Testis (tissue), 3 donors: ENCODE measurements around the gene LYL1. TPM values are rescaled to one million over a fixed set of nuclear protein-coding genes. Genes with fewer than 3 reads are reported as not detected.
A peak's percentile ranks its signal among the peaks of the same experiment; 100 is the strongest.

ENCODE experiments used
- DNase-seq: peaks from one replicate; pipeline ENCODE4 v3.0.0-alpha.2; 2019
- H3K27ac ChIP-seq, 2 donors: fragments of 200-600 bp; sonication (generic); one replicate each; pipeline ENCODE4 v1.5.1; 2019
- H3K27me3 ChIP-seq: fragments of 200-600 bp; sonication (generic); one replicate; pipeline ENCODE4 v1.5.1; 2019
- H3K36me3 ChIP-seq: fragments of 200-600 bp; sonication (generic); one replicate; pipeline ENCODE4 v1.5.1; 2017; ENCODE audit warnings: low read depth; ENCODE audit errors: missing control alignments
- H3K4me1 ChIP-seq: fragments of 200-600 bp; sonication (generic); one replicate; pipeline ENCODE4 v1.5.1; 2019
- H3K4me3 ChIP-seq, 2 donors: fragments of 200-600 bp; sonication (generic); one replicate each; pipeline ENCODE4 v1.5.1; 2017 to 2019
- H3K9me3 ChIP-seq: fragments of 200-600 bp; sonication (generic); one replicate; pipeline ENCODE4 v1.5.1; 2017
- POLR2A ChIP-seq: fragments of 450-650 bp; IDR thresholded peaks from one replicate; pipeline ENCODE4 v1.6.1; 2017; ENCODE audit warnings: antibody characterized with exemption, mild to moderate bottlenecking, moderate library complexity
- WGBS, 2 donors: methylation state at CpG; one replicate each; pipeline ENCODE4 v1.1.5; 2018; 5-methylcytosine and 5-hydroxymethylcytosine counted together
- intact Hi-C: fragments of 100-400 bp; cut with DNase I; formaldehyde crosslinking; loops from one replicate; pipeline ENCODE4 v1.15.1; 2023; ENCODE audit warnings: low total_unique reads
- polyA plus RNA-seq: library from polyadenylated mRNA; stranded (reverse); fragments of 350-450 nt; fragmentation: Illumina TruSeq; extraction: RNeasy Lipid Tissue Mini Kit (QIAGEN cat#74804); gene quantifications from one replicate; pipeline ENCODE4 v1.2.3, GENCODE V29; 2014; ENCODE audit warnings: low read depth, low replicate concordance; ENCODE audit not compliant: insufficient read depth
- total RNA-seq, 2 donors: library from RNA; depleted of rRNA; stranded (reverse); fragments of >200 nt; gene quantifications; one replicate each; pipeline ENCODE4 v1.2.3, GENCODE V29; 2016
- TF ChIP-seq, protein P1 (sequence below), 3 experiments: fragments of 450-650 bp in 2 of 3; fragments of 200-600 bp in 1 of 3; sonication (generic) in 1 of 3; IDR thresholded peaks; one replicate each; pipeline ENCODE4 v1.5.1; 2016 to 2019; ENCODE audit warnings: antibody characterized with exemption in 3 of 3, mild to moderate bottlenecking in 2 of 3, moderate library complexity in 1 of 3

The LYL1 gene
- total and polyA plus RNA-seq, 3 donors from 2014 or later: 15.9 to 35.8 (median 21.9) TPM

GRCh38 chr19:13116282-13117175, 13.9 kb upstream of the LYL1 start, which contains the start of gene TRMT1:
TSS of gene TRMT1 (minus strand) at chr19:13116740. CDS start at chr19:13116399, 341 bp downstream.
- intact Hi-C loops: loop anchor here (5.0 kb wide), 1 partner anchor 36 kb away; the partner anchor contains the start of genes IER2 and STX10
- Histone ChIP-seq H3K9me3 (no peaks in the 10 kb centered on the region), H3K4me1 (peaks cover 26% of the 10 kb centered on the region), H3K36me3 (no peaks in the 10 kb centered on the region), H3K4me3 (peak within 1 kb of the TSS; percentile 71 to 98), H3K27me3 (no peaks in the 10 kb centered on the region), H3K27ac (peak within 1 kb of the TSS; percentile 1 to 55)
- 0% methylated on average over 31 to 51 of the region's 51 CpGs for WGBS, 2 donors
- no peak for TF ChIP-seq POLR2A
- TF ChIP-seq, protein P1, sequence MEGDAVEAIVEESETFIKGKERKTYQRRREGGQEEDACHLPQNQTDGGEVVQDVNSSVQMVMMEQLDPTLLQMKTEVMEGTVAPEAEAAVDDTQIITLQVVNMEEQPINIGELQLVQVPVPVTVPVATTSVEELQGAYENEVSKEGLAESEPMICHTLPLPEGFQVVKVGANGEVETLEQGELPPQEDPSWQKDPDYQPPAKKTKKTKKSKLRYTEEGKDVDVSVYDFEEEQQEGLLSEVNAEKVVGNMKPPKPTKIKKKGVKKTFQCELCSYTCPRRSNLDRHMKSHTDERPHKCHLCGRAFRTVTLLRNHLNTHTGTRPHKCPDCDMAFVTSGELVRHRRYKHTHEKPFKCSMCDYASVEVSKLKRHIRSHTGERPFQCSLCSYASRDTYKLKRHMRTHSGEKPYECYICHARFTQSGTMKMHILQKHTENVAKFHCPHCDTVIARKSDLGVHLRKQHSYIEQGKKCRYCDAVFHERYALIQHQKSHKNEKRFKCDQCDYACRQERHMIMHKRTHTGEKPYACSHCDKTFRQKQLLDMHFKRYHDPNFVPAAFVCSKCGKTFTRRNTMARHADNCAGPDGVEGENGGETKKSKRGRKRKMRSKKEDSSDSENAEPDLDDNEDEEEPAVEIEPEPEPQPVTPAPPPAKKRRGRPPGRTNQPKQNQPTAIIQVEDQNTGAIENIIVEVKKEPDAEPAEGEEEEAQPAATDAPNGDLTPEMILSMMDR (IDR thresholded peaks at IDR 0.05): no peak
- peak; percentile 97 for DNase-seq

- Histone ChIP-seq H3K27ac (peak overlapping the region; percentile 1 to 55), H3K4me3 (peak overlapping the region; percentile 71 to 98), H3K27me3 (no peaks in the 10 kb centered on the region), H3K4me1 (peaks cover 26% of the 10 kb centered on the region), H3K36me3 (no peaks in the 10 kb centered on the region), H3K9me3 (no peaks in the 10 kb centered on the region)
- no peak for DNase-seq
- intact Hi-C loops: loop anchor here (5.0 kb wide), 1 partner anchor 36 kb away; the partner anchor contains the start of genes IER2 and STX10
- TF ChIP-seq POLR2A: no peak
- TF ChIP-seq, protein P1 (IDR thresholded peaks at IDR 0.05): no peak
- WGBS, 2 donors: 0 to 1% methylated on average over 14 to 18 of the region's 18 CpGs
These were observed 13.3 kb upstream of the LYL1 start for GRCh38 chr19:13115936-13116281.

- TF ChIP-seq POLR2A: no peak
- TF ChIP-seq, protein P1 (IDR thresholded peaks at IDR 0.05): no peak
- intact Hi-C loops: no loop called here
- Histone ChIP-seq H3K9me3 (no peaks in the 10 kb centered on the region), H3K4me3 (no peak overlapping the region), H3K27ac (no peak overlapping the region), H3K36me3 (no peaks in the 10 kb centered on the region), H3K27me3 (no peaks in the 10 kb centered on the region), H3K4me1 (peaks cover 9% of the 10 kb centered on the region)
- 93% methylated on average over 3 to 10 of the region's 10 CpGs for WGBS, 2 donors
- no peak for DNase-seq
These were observed 9.9 kb upstream of the LYL1 start for GRCh38 chr19:13112555-13112954.

DNA sequence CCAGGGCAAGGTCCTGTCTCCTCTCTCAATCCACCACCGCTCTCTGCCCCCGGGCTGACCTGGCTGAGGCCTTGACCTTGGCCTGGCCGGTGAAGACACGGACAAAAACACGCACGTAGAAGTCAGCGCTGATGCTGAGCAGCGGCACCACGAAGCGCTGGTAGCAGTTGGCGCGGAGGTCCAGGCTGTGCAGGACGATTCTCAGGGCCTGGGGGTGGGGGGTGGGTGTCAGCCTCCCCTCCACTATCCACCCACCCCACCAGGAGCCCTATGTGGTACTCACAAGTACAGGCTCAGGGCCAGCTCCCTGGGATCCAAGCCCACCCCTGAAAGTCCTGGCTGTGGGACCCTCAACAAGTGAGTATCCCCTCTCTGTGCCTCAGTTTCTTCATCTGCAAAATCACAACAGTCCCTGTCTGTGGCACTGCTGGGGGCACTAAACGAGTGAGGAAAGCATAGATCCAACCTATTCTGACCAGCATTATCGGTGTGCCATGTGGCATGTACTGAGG, 7.5 kb upstream of the LYL1 start:
- WGBS, 2 donors: 76 to 88% methylated on average over 13 to 15 of the region's 15 CpGs
- Histone ChIP-seq H3K36me3 (no peaks in the 10 kb centered on the region), H3K4me1 (no peaks in the 10 kb centered on the region), H3K9me3 (no peaks in the 10 kb centered on the region), H3K4me3 (no peak overlapping the region), H3K27me3 (no peaks in the 10 kb centered on the region), H3K27ac (no peak overlapping the region)
- no peak for DNase-seq
- intact Hi-C loops: no loop called here
- TF ChIP-seq, protein P1 (IDR thresholded peaks at IDR 0.05): no peak
- no peak for TF ChIP-seq POLR2A
